Adrenal gland (tissue), 12 donors: ENCODE measurements around the gene CYB5R2. TPM values are rescaled to one million over a fixed set of nuclear protein-coding genes. Genes with fewer than 3 reads are reported as not detected.
"Not testable (repeated sequence)": the region's sequence is repeated elsewhere in the genome, so short reads cannot be mapped to it uniquely, and the experiment has no call there.

ENCODE experiments used
- DNase-seq, 7 donors: peaks; one replicate each; pipeline ENCODE4 v3.0.0-alpha.2; 2019 to 2020
- H3K27ac ChIP-seq, 5 donors: fragments of 200-600 bp; sonication (generic) in 4 of 5; 1 replicate in 3 of 5; 2 replicates in 2 of 5; pipeline versions ENCODE4 v1.5.1 to v1.8.0; 2016 to 2020; ENCODE audit warnings: mild to moderate bottlenecking in 1 of 5
- H3K27me3 ChIP-seq: fragments of 200-600 bp; 2 replicates; pipeline ENCODE4 v1.8.0; 2021
- H3K36me3 ChIP-seq, 2 donors: fragments of 200-600 bp; replicated peaks in 1 of 2; 1 replicate in 1 of 2; 2 replicates in 1 of 2; pipeline versions ENCODE4 v1.5.1 to v1.8.0; 2018 to 2022
- H3K4me1 ChIP-seq, 2 donors: fragments of 200-600 bp; replicated peaks in 1 of 2; 1 replicate in 1 of 2; 2 replicates in 1 of 2; pipeline versions ENCODE4 v1.5.1 to v1.8.0; 2018 to 2021
- H3K4me3 ChIP-seq, 4 donors: fragments of 200-600 bp; sonication (generic) in 3 of 4; one replicate each; pipeline ENCODE4 v1.5.1; 2016 to 2018
- H3K9me3 ChIP-seq, 3 donors: fragments of 200-600 bp; sonication (generic) in 1 of 3; replicated peaks in 1 of 3; 1 replicate in 2 of 3; 2 replicates in 1 of 3; pipeline versions ENCODE4 v1.5.1 to v1.8.0; 2016 to 2021
- POLR2A ChIP-seq, 2 donors: fragments of 450-650 bp; IDR thresholded peaks; one replicate each; pipeline ENCODE4 v1.6.1; 2017; ENCODE audit warnings: antibody characterized with exemption in 2 of 2, mild to moderate bottlenecking in 2 of 2, moderate library complexity in 1 of 2
- WGBS, 4 donors: extraction: QIAGEN DNeasy Blood & Tissue Kit in 2 of 4; methylation state at CpG; one replicate each; pipeline versions ENCODE4 v1.1.5 to v1.1.7; 2013 to 2017; 5-methylcytosine and 5-hydroxymethylcytosine counted together
- intact Hi-C, 2 donors: fragments of 100-400 bp; cut with DNase I; formaldehyde crosslinking; loops; one replicate each; pipeline versions ENCODE4 v1.14.1 to v1.15.0; 2022 to 2023
- polyA plus RNA-seq, 3 donors: library from polyadenylated mRNA; stranded (reverse); fragments of 200-250 nt in 2 of 3; fragments of 350-450 nt in 1 of 3; fragmentation: Illumina TruSeq in 1 of 3; extraction: RNeasy Lipid Tissue Mini Kit (QIAGEN cat#74804) in 1 of 3; gene quantifications; one replicate each; pipeline ENCODE4 v1.2.3, GENCODE V29; 2013 to 2014
- total RNA-seq, 9 donors: library from RNA; depleted of rRNA in 4 of 9; stranded (reverse); fragments of >200 nt in 4 of 9; fragments of 120-200 nt in 1 of 9; fragmentation: NEBNext Ultra II Directional in 1 of 9; extraction: Animal tissue kit (Norgen Biotek cat#: 25700) in 1 of 9; gene quantifications; one replicate each; pipeline versions ENCODE4 v1.1.0 to v1.2.4, GENCODE V29; 2013 to 2023
- TF ChIP-seq, protein P1 (sequence below), 6 experiments: fragments of 450-650 bp in 4 of 6; fragments of 200-600 bp in 2 of 6; sonication (generic) in 1 of 6; IDR thresholded peaks; 1 replicate in 5 of 6; 2 replicates in 1 of 6; pipeline versions ENCODE4 v1.5.1 to v1.8.0; 2016 to 2021; ENCODE audit warnings: antibody characterized with exemption in 6 of 6, mild to moderate bottlenecking in 2 of 6, moderate library complexity in 1 of 6
- donor health status: healthy with polysubstance abuse.
- donor health status: Bipolar disorder and iron deficiency.
- donor health status: DM: yes; HTN: yes; CAD: no.
- donor health status: DM: no; HTN: no; CAD: no.
- donor health status: DM: no; HTN: no; CAD: no.
- donor health status: DM: yes; HTN: yes; CAD: no.

CYB5R2 gene
- total and polyA plus RNA-seq, 12 donors: 1.6 to 23.8 (median 5.0) TPM

DNA sequence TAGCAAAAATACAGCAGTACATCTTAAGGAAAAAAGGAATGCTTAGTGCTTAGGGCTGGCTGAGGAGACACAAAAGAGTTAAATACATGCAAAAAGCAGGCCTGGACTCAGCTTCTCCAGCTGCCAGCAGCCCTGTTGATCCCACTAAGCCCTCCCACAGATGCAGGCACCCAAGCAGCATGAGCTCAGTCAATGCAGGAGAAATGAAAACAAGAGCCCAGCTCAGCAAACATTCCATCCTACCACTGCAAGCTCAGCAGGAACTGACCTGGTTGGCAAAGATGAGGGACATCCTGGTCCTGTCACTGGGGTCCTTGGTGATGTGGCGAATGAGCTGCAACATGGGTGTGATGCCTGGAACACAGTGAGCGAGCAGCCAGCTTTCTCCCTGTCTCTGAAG is 5.8 kb downstream of the CYB5R2 start:
- no peaks in the 10 kb centered on the region for H3K36me3 ChIP-seq
- intact Hi-C loops: loop anchor here in 1 of 2 donors (5.0 to 10.0 kb wide), 2 partner anchors 95 to 153 kb away; partner anchors contain the start of gene PPFIBP2
- TF ChIP-seq POLR2A (IDR thresholded peaks at IDR 0.05): no peak
- TF ChIP-seq, protein P1, sequence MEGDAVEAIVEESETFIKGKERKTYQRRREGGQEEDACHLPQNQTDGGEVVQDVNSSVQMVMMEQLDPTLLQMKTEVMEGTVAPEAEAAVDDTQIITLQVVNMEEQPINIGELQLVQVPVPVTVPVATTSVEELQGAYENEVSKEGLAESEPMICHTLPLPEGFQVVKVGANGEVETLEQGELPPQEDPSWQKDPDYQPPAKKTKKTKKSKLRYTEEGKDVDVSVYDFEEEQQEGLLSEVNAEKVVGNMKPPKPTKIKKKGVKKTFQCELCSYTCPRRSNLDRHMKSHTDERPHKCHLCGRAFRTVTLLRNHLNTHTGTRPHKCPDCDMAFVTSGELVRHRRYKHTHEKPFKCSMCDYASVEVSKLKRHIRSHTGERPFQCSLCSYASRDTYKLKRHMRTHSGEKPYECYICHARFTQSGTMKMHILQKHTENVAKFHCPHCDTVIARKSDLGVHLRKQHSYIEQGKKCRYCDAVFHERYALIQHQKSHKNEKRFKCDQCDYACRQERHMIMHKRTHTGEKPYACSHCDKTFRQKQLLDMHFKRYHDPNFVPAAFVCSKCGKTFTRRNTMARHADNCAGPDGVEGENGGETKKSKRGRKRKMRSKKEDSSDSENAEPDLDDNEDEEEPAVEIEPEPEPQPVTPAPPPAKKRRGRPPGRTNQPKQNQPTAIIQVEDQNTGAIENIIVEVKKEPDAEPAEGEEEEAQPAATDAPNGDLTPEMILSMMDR (IDR thresholded peaks at IDR 0.05): no peak
- no peaks in the 10 kb centered on the region for H3K4me1 ChIP-seq
- whole genome bisulfite sequencing, 4 donors: 79 to 92% (median 87%) methylated on average over 2 of the region's 2 CpGs
- no peak overlapping the region for H3K27ac ChIP-seq
- no peaks in the 10 kb centered on the region for H3K9me3 ChIP-seq
- H3K27me3 ChIP-seq: no peaks in the 10 kb centered on the region
- no peak for DNase-seq
- no peak overlapping the region for H3K4me3 ChIP-seq

DNA sequence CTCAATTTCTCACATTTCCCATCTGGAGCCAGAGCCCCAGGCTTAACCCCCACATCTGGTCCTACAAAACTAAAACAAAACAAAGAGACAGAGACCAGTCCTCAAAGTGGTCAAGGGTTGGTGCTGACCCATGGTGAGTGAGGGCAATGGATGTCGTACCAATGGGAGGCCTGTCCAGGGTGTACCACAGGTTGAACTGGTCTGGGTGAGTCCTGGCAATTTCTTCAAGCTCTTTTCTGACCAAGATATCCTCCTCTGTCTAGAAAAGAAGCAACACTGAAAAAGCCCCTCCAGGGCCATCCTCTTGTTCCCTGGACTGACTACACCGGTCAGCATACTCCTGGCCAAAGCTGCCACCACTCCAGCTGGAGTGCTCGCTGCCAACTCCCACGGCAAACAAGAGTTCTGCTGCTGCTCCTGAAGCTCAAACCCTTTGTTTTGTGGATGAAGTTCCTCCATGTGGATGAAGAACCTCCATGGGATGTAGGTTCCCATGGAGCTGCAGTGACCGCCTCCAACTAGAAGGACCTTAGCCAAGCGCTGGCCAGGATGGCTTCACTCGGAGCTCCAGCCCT is 6.9 kb downstream of the CYB5R2 start:
- intact Hi-C loops: loop anchor here in 1 of 2 donors (5.0 to 10.0 kb wide), 2 partner anchors 94 to 152 kb away; partner anchors contain the start of gene PPFIBP2
- no peak for TF ChIP-seq POLR2A (IDR thresholded peaks at IDR 0.05)
- TF ChIP-seq, protein P1 (IDR thresholded peaks at IDR 0.05): no peak
- no peak overlapping the region for H3K4me3 ChIP-seq
- H3K4me1 ChIP-seq: no peaks in the 10 kb centered on the region
- WGBS, 4 donors: 82 to 88% (median 87%) methylated on average over 1 to 7 of the region's 7 CpGs
- H3K27ac ChIP-seq: no peak overlapping the region
- H3K27me3 ChIP-seq: no peaks in the 10 kb centered on the region
- no peaks in the 10 kb centered on the region for H3K36me3 ChIP-seq
- no peaks in the 10 kb centered on the region for H3K9me3 ChIP-seq
- no peak for DNase-seq

DNA sequence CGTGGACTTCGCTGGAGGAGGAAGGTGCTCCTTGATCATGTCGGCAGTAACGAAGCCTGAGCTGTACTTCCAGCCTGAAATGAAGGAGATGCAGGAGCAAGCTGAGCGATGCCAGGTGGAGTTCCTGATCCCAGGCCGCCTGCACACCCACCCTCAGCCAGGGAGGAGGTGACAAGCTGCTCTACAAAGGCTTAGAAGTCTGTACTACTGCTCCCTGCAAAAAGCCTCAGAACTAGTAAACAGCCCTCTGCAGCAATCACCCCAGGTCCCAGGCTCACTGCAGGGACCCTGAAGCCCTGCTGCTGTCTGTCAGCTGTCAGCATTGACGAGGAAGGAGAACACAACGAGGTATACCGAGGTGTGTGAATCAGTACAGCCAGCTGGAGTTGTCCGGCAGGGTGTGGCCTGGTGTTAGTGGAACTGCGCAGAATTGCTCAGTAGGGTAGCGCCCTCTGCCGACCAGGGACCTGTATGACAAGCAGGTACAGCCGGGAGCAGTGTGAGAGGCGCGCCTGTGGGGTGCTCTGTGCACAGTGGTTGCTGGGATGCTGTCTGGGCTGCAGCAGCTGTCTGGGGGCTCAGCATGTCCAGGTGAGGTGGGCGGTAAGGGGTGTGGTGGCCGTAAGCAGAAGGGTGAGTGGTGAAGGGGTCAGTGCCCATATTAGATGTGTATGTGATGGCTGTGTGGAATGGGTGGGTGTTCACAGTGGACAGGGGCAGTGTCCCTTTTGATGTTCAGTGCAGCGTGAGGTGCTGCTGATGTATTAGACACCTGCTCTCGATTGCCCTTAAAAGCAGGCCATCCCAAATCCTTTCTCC is 7.6 kb downstream of the CYB5R2 start:
- DNase-seq: peak; percentile 74 to 93 (median 85)
- Histone ChIP-seq H3K27me3 (no peaks in the 10 kb centered on the region), H3K4me1 (no peaks in the 10 kb centered on the region), H3K36me3 (no peaks in the 10 kb centered on the region), H3K4me3 (no peak overlapping the region), H3K27ac (no peak overlapping the region), H3K9me3 (no peaks in the 10 kb centered on the region)
- intact Hi-C loops: loop anchor here in 1 of 2 donors (5.0 to 10.0 kb wide), 2 partner anchors 93 to 151 kb away; partner anchors contain the start of gene PPFIBP2
- 51 to 58% (median 52%) methylated on average over 11 to 20 of the region's 20 CpGs for WGBS, 4 donors
- TF ChIP-seq POLR2A (IDR thresholded peaks at IDR 0.05): no peak
- TF ChIP-seq, protein P1 (IDR thresholded peaks at IDR 0.05): peak; percentile 79 to 93 (median 86)

DNA sequence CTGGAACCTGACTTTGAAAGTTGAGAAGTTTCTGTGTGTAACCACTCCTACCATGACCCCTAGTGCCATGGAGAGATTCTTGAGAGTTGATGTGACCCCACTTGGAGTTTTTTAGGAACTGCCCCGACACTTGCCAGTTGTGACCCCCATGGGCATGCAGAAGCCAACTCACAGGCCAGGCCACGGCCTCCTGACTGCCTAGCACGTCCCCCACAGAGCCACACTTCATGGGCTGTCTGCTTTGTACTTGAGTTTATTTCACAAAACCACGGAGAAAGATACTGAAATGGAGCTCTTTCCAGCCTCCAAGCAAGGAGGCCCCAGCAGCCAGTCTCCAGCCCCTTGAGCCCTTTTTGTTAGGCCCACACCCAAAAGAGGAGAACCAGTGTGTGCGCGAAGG is 8.4 kb downstream of the CYB5R2 start:
- intact Hi-C loops: loop anchor here in 1 of 2 donors (5.0 to 10.0 kb wide), 2 partner anchors 93 to 150 kb away; partner anchors contain the start of gene PPFIBP2
- 77 to 91% (median 81%) methylated on average over 6 of the region's 6 CpGs for WGBS, 4 donors
- Histone ChIP-seq H3K27ac (no peak overlapping the region), H3K4me1 (no peaks in the 10 kb centered on the region), H3K9me3 (no peaks in the 10 kb centered on the region), H3K36me3 (no peaks in the 10 kb centered on the region), H3K27me3 (no peaks in the 10 kb centered on the region), H3K4me3 (no peak overlapping the region)
- TF ChIP-seq POLR2A (IDR thresholded peaks at IDR 0.05): no peak
- TF ChIP-seq, protein P1 (IDR thresholded peaks at IDR 0.05): no peak
- no peak for DNase-seq

DNA sequence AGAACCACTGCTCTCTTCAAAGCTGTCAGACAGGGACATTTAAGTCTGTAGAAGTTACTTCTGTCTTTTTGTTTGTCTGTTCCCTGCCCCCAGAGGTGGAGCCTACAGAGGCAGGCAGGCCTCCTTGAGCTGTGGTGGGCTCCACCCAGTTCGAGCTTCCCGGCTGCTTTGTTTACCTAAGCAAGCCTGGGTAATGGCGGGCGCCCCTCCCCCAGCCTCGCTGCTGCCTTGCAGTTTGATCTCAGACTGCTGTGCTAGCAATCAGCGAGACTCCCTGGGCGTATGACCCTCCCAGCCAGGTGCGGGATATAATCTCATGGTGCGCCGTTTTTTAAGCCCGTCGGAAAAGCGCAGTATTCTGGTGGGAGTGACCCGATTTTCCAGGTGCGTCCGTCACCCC is 9.8 kb downstream of the CYB5R2 start:
- not testable (repeated sequence) for H3K4me1 ChIP-seq, DNase-seq, H3K27me3 ChIP-seq, H3K27ac ChIP-seq, H3K9me3 ChIP-seq, H3K4me3 ChIP-seq, H3K36me3 ChIP-seq
- intact Hi-C loops: loop anchor here in 1 of 2 donors (10.0 kb wide), 1 partner anchor 149 kb away; the partner anchor contains the start of gene PPFIBP2
- 76 to 88% (median 83%) methylated on average over 9 to 16 of the region's 16 CpGs for WGBS, 4 donors
